HG03060 (cell line): ENCODE results near the gene CDHR2.
"Not testable (repeated sequence)": the region's sequence is repeated elsewhere in the genome, so short reads cannot be mapped to it uniquely, and the experiment has no call there.

Experiments
- ATAC-seq: cut with Tn5 transposase; IDR thresholded peaks from one replicate; pipeline ENCODE4 v1.9.1; 2021; ENCODE audit warnings: low read depth, moderate number of reproducible peaks; ENCODE audit not compliant: unreplicated experiment

Gene CDHR2

GRCh38 chr5:176590035-176590717 lies 41.0 kb downstream of the CDHR2 start:
- ATAC-seq, result no peak

GRCh38 chr5:176591667-176592066 lies 42.5 kb downstream of the CDHR2 start:
- ATAC-seq, result not testable (repeated sequence)

- no peak for ATAC-seq
Observed at GRCh38 chr5:176592573-176592972, 43.4 kb downstream of the CDHR2 start.

GRCh38 chr5:176593273-176593869 lies 44.2 kb downstream of the CDHR2 start:
- no peak for ATAC-seq

GRCh38 chr5:176594554-176594953 lies 45.4 kb downstream of the CDHR2 start:
- ATAC-seq, result no peak

- ATAC-seq, result no peak
Observed at GRCh38 chr5:176595386-176595943, 46.3 kb downstream of the CDHR2 start.

GRCh38 chr5:176596069-176596644 lies 47.0 kb downstream of the CDHR2 start:
- ATAC-seq, result no peak

GRCh38 chr5:176596689-176597416 lies 47.7 kb downstream of the CDHR2 start:
- no peak for ATAC-seq

- ATAC-seq, result no peak
Observed at GRCh38 chr5:176597417-176598389, 48.6 kb downstream of the CDHR2 start.

- ATAC-seq, result not testable (repeated sequence)
Observed at GRCh38 chr5:176599749-176600430, 50.7 kb downstream of the CDHR2 start.

GRCh38 chr5:176601901-176602482 lies 52.9 kb downstream of the CDHR2 start:
- no peak for ATAC-seq

- no peak for ATAC-seq
Observed at GRCh38 chr5:176603091-176603490, 53.9 kb downstream of the CDHR2 start.

- no peak for ATAC-seq
Observed at GRCh38 chr5:176606032-176606431, 56.9 kb downstream of the CDHR2 start.

GRCh38 chr5:176606875-176607274 lies 57.7 kb downstream of the CDHR2 start:
- no peak for ATAC-seq

GRCh38 chr5:176608142-176608705 lies 59.1 kb downstream of the CDHR2 start:
- no peak for ATAC-seq

- ATAC-seq, result no peak
Observed at GRCh38 chr5:176608937-176609723, 60.0 kb downstream of the CDHR2 start.

GRCh38 chr5:176609724-176610434 lies 60.7 kb downstream of the CDHR2 start, which contains the start of gene GPRIN1:
Gene GPRIN1 (minus strand): TSS chr5:176610156. CDS start chr5:176599834, 10,322 bp downstream.
- no peak for ATAC-seq
